ENCODE measurements around the gene TRIL.

TRIL gene

GRCh38 chr7:28983396-28984190, 25.5 kb upstream of the TRIL start:
- DNase-seq (ENCODE audit: low read depth in 1 of 2, low spot score in 1 of 2) = no peak

GRCh38 chr7:28981161-28981465, 23.0 kb upstream of the TRIL start:
- DNase-seq (ENCODE audit: low read depth in 1 of 2, low spot score in 1 of 2) = no peak

GRCh38 chr7:28980451-28981160, 22.5 kb upstream of the TRIL start:
- DNase-seq (ENCODE audit: low read depth in 1 of 2, low spot score in 1 of 2) = no peak

- no peak for DNase-seq (ENCODE audit: low read depth in 1 of 2, low spot score in 1 of 2)
These were observed 21.6 kb upstream of the TRIL start for GRCh38 chr7:28979776-28980175.

- no peak for DNase-seq (ENCODE audit: low read depth in 1 of 2, low spot score in 1 of 2)
These were observed 19.8 kb upstream of the TRIL start for GRCh38 chr7:28977881-28978280.

- DNase-seq (ENCODE audit: low read depth in 1 of 2, low spot score in 1 of 2) = no peak
These were observed 17.9 kb upstream of the TRIL start for GRCh38 chr7:28976022-28976421.

- DNase-seq (ENCODE audit: low read depth in 1 of 2, low spot score in 1 of 2) = no peak
These were observed 15.5 kb upstream of the TRIL start for GRCh38 chr7:28973591-28973990.

- no peak for DNase-seq (ENCODE audit: low read depth in 1 of 2, low spot score in 1 of 2)
These were observed 5.9 kb upstream of the TRIL start for GRCh38 chr7:28964056-28964455.

- DNase-seq (ENCODE audit: low read depth in 1 of 2, low spot score in 1 of 2) = no peak
These were observed 3.8 kb upstream of the TRIL start for GRCh38 chr7:28961972-28962371.

GRCh38 chr7:28960071-28960840, 2.1 kb upstream of the TRIL start:
- DNase-seq (ENCODE audit: low read depth in 1 of 2, low spot score in 1 of 2) = no peak

GRCh38 chr7:28958980-28959347, 834 bp upstream of the TRIL start:
- DNase-seq (ENCODE audit: low read depth in 1 of 2, low spot score in 1 of 2) = no peak

- DNase-seq (ENCODE audit: low read depth in 1 of 2, low spot score in 1 of 2) = no peak
These were observed 337 bp downstream of the TRIL start for GRCh38 chr7:28957751-28958234.

- DNase-seq (ENCODE audit: low read depth in 1 of 2, low spot score in 1 of 2) = no peak
These were observed 923 bp downstream of the TRIL start for GRCh38 chr7:28957064-28957750.

- DNase-seq (ENCODE audit: low read depth in 1 of 2, low spot score in 1 of 2) = no peak
These were observed 1.5 kb downstream of the TRIL start for GRCh38 chr7:28956608-28957063.

GRCh38 chr7:28955718-28956607, 2.2 kb downstream of the TRIL start:
- no peak for DNase-seq (ENCODE audit: low read depth in 1 of 2, low spot score in 1 of 2)

GRCh38 chr7:28955356-28955717, 2.8 kb downstream of the TRIL start:
- DNase-seq (ENCODE audit: low read depth in 1 of 2, low spot score in 1 of 2) = no peak

- no peak for DNase-seq (ENCODE audit: low read depth in 1 of 2, low spot score in 1 of 2)
These were observed 3.2 kb downstream of the TRIL start for GRCh38 chr7:28954946-28955345.

- DNase-seq (ENCODE audit: low read depth in 1 of 2, low spot score in 1 of 2) = no peak
These were observed 3.7 kb downstream of the TRIL start for GRCh38 chr7:28954471-28954870.

- no peak for DNase-seq (ENCODE audit: low read depth in 1 of 2, low spot score in 1 of 2)
These were observed 4.5 kb downstream of the TRIL start for GRCh38 chr7:28953633-28954032.

- DNase-seq (ENCODE audit: low read depth in 1 of 2, low spot score in 1 of 2) = no peak
These were observed 16.0 kb downstream of the TRIL start for GRCh38 chr7:28942168-28942567.
